Heart left ventricle (tissue), 16 donors: ENCODE measurements around the gene MTHFR. TPM values are rescaled to one million over a fixed set of nuclear protein-coding genes. Genes with fewer than 3 reads are reported as not detected.

Experiments used
- ATAC-seq, 4 donors: fragments of 200-7000 bp; cut with Tn5 transposase; one replicate each; pipeline ENCODE4 v1.9.1; 2020 to 2022; ENCODE audit warnings: moderate library complexity in 4 of 4, mild to moderate bottlenecking in 3 of 4, moderate number of reproducible peaks in 1 of 4
- DNase-seq, 5 donors: peaks; one replicate each; pipeline ENCODE4 v3.0.0-alpha.2; 2020
- H3K27ac ChIP-seq, 12 donors: fragments of 200-600 bp; sonication (generic) in 4 of 12; one replicate each; pipeline versions ENCODE4 v1.5.0 to v1.8.0; 2016 to 2022; ENCODE audit warnings: mild to moderate bottlenecking in 2 of 12
- H3K27me3 ChIP-seq, 9 donors: fragments of 200-600 bp; sonication (generic) in 2 of 9; one replicate each; pipeline versions ENCODE4 v1.5.1 to v1.8.0; 2016 to 2022; ENCODE audit warnings: mild to moderate bottlenecking in 3 of 9
- H3K36me3 ChIP-seq, 9 donors: fragments of 200-600 bp; sonication (generic) in 2 of 9; one replicate each; pipeline versions ENCODE4 v1.5.0 to v1.8.0; 2018 to 2022; ENCODE audit warnings: mild to moderate bottlenecking in 2 of 9
- H3K4me1 ChIP-seq, 12 donors: fragments of 200-600 bp; sonication (generic) in 4 of 12; one replicate each; pipeline versions ENCODE4 v1.5.0 to v1.8.0; 2016 to 2022; ENCODE audit warnings: mild to moderate bottlenecking in 3 of 12
- H3K4me3 ChIP-seq, 12 donors: fragments of 200-600 bp; sonication (generic) in 4 of 12; one replicate each; pipeline versions ENCODE4 v1.5.0 to v1.8.0; 2017 to 2022; ENCODE audit warnings: mild to moderate bottlenecking in 9 of 12, moderate library complexity in 4 of 12
- H3K9me3 ChIP-seq, 12 donors: fragments of 200-600 bp; sonication (generic) in 4 of 12; one replicate each; pipeline versions ENCODE4 v1.5.0 to v1.8.0; 2016 to 2022; ENCODE audit warnings: mild to moderate bottlenecking in 1 of 12
- POLR2A ChIP-seq, 2 donors: fragments of 450-650 bp; IDR thresholded peaks; one replicate each; pipeline ENCODE4 v1.6.1; 2017; ENCODE audit warnings: antibody characterized with exemption in 2 of 2, mild to moderate bottlenecking in 2 of 2, moderate library complexity in 2 of 2
- WGBS, 4 donors: extraction: QIAGEN DNeasy Blood & Tissue Kit in 2 of 4; methylation state at CpG; one replicate each; pipeline versions ENCODE4 v1.1.5 to v1.1.7; 2013 to 2018; 5-methylcytosine and 5-hydroxymethylcytosine counted together
- intact Hi-C, 10 donors: fragments of 100-400 bp; cut with DNase I; formaldehyde crosslinking; loops; one replicate each; pipeline versions ENCODE4 v1.11.1 to v1.14.2; 2022
- polyA plus RNA-seq, 2 donors: library from polyadenylated mRNA; stranded (reverse); fragments of 200-250 nt; gene quantifications; one replicate each; pipeline ENCODE4 v1.2.3, GENCODE V29; 2013
- total RNA-seq, 9 donors: library from RNA; depleted of rRNA in 2 of 9; stranded (reverse); fragments of >200 nt in 2 of 9; fragmentation: NEBNext Ultra II Directional in 3 of 9; extraction: Animal tissue kit (Norgen Biotek cat#: 25700) in 3 of 9; gene quantifications; one replicate each; pipeline versions ENCODE4 v1.1.0 to v1.2.4, GENCODE V29; 2016 to 2023
- TF ChIP-seq, protein P1 (sequence below), 12 donors: fragments of 200-600 bp; sonication (generic) in 4 of 12; IDR thresholded peaks; one replicate each; pipeline versions ENCODE4 v1.5.0 to v1.8.0; 2018 to 2022; ENCODE audit warnings: antibody characterized with exemption in 12 of 12, mild to moderate bottlenecking in 5 of 12
- donor health status: ischemic (EF 13 %, LVEDD 7.1; RV severe dilation, severe dysfunction).
- donor health status: healthy with polysubstance abuse.
- donor health status: DM: no; HTN: yes; CAD: no.
- donor health status: DM: no; HTN: no; CAD: no.
- donor health status: ischemic (EF 25% LVEDD 6.9; RV normal size, moderate dysfunction).
- donor health status: ischemic (EF 25% LVEDD 5.7; RV mildly dilated, moderate dysfunction).
- donor health status: healthy.
- donor health status: DM: yes; HTN: yes; CAD: no.
- donor health status: ischemic (EF 35%, LVEDD 5.7; RV mildly dilated, moderate dysfunction).
- donor health status: nonischemic (EF 11% LVEDD 7.7; RV severe dilation, severe dysfunction).
- donor health status: DM: yes; HTN: yes; CAD: no.
- donor health status: PGD.
- donor health status: ischemic (EF 29% LVEDD 5.4; RV normal size, mild dysfunction).
- donor health status: nonischemic (EF 23%, LVEDD 6.1; RV moderate dilation, normal function).

The MTHFR gene
- total and polyA plus RNA-seq, 11 donors: 21.9 to 61.2 (median 38.1) TPM

DNA sequence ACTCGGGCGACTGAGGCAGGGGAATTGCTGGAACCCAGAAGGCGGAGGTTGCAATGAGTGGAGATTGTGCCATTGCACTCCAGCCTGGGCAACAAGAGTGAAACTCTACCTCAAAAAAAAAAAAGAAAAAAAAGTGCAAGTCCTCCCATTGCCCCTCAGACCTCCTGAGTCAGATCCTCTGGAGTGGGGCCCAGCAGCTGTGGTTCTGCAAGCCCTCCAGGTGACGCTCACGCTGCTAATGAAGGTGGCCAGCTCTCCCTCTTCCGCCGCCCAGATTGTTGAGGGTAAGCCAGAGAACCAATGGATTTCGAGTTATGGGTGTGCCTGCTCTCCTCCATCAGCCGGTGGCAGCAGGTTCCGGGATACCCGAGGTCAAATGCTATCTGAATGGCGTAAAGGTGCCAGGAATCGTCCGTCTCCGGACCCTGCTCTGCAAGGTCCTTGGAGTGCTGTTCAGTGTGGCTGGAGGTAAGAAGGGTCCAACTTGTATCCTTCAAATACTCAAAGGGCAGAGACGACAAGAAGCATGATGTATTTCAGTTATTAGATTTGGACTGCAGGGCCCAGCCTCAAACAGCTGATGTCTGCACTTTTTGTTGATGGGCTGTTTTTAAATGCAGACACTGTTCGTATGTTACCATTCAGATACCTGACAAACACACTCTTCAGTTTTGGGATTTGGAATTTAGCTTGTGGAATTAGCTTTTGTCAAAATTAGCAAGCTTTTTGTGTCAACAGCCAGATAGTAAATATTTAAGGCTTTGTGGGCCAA lies 17.8 kb upstream of the MTHFR start:
- H3K36me3 ChIP-seq: peaks cover 0 to 100% (median 92%) of the 10 kb centered on the region in 9 donors
- DNase-seq (no peak), ATAC-seq (no peak)
- intact Hi-C loops: no loop called here
- H3K27me3 ChIP-seq: no peaks in the 10 kb centered on the region
- 87 to 94% (median 91%) methylated on average over 12 to 17 of the region's 17 CpGs for WGBS, 4 donors
- no peak for TF ChIP-seq POLR2A (IDR thresholded peaks at IDR 0.05)
- TF ChIP-seq, protein P1, sequence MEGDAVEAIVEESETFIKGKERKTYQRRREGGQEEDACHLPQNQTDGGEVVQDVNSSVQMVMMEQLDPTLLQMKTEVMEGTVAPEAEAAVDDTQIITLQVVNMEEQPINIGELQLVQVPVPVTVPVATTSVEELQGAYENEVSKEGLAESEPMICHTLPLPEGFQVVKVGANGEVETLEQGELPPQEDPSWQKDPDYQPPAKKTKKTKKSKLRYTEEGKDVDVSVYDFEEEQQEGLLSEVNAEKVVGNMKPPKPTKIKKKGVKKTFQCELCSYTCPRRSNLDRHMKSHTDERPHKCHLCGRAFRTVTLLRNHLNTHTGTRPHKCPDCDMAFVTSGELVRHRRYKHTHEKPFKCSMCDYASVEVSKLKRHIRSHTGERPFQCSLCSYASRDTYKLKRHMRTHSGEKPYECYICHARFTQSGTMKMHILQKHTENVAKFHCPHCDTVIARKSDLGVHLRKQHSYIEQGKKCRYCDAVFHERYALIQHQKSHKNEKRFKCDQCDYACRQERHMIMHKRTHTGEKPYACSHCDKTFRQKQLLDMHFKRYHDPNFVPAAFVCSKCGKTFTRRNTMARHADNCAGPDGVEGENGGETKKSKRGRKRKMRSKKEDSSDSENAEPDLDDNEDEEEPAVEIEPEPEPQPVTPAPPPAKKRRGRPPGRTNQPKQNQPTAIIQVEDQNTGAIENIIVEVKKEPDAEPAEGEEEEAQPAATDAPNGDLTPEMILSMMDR (IDR thresholded peaks at IDR 0.05): no peak
- no peak overlapping the region for H3K27ac ChIP-seq
- no peaks in the 10 kb centered on the region for H3K4me1 ChIP-seq
- H3K9me3 ChIP-seq: no peaks in the 10 kb centered on the region
- H3K4me3 ChIP-seq: no peak overlapping the region

- Histone ChIP-seq H3K9me3 (no peaks in the 10 kb centered on the region), H3K27me3 (no peaks in the 10 kb centered on the region), H3K27ac (peak overlapping the region in 1 of 12 donors; percentile 0), H3K4me1 (no peaks in the 10 kb centered on the region), H3K4me3 (no peak overlapping the region), H3K36me3 (peaks cover 0 to 100% (median 92%) of the 10 kb centered on the region in 9 donors)
- intact Hi-C loops: no loop called here
- ATAC-seq (no peak), DNase-seq (no peak)
- TF ChIP-seq, protein P1 (IDR thresholded peaks at IDR 0.05): no peak
- no peak for TF ChIP-seq POLR2A (IDR thresholded peaks at IDR 0.05)
- 74 to 84% (median 77%) methylated on average over 3 of the region's 3 CpGs for WGBS, 4 donors
Measured at GRCh38 chr1:11822091-11822490, 16.3 kb upstream of the MTHFR start.

DNA sequence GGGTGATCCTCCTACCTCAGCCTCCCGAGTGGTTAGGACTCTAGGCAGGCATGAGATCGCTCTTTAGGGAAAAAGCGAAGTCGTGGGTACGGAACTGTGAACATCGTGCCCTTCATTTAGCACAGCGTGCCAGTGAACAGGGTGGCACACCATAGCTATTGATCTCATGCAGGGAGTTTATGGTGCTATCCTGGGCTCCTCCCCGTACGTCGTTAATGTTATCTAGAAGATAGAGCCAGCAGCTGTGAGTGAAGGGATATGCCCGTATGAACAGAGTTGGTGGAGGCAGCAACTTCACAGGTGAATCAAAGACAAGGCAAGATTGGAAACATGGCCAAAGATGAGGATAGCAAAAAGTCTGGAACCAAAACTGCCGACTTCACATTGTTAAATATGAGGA lies 11.4 kb upstream of the MTHFR start:
- no peak overlapping the region for H3K27ac ChIP-seq
- no peaks in the 10 kb centered on the region for H3K27me3 ChIP-seq
- peaks cover 3 to 95% (median 74%) of the 10 kb centered on the region in 9 donors for H3K36me3 ChIP-seq
- intact Hi-C loops: no loop called here
- H3K9me3 ChIP-seq: no peaks in the 10 kb centered on the region
- ATAC-seq: no peak
- 80 to 86% (median 86%) methylated on average over 12 of the region's 12 CpGs for WGBS, 4 donors
- no peak for TF ChIP-seq POLR2A (IDR thresholded peaks at IDR 0.05)
- peaks cover 0 to 12% (median 0%) of the 10 kb centered on the region in 12 donors for H3K4me1 ChIP-seq
- no peak overlapping the region for H3K4me3 ChIP-seq
- DNase-seq: no peak

- DNase-seq (no peak), ATAC-seq (no peak)
- WGBS, 4 donors: 84 to 91% (median 88%) methylated on average over 5 of the region's 5 CpGs
- Histone ChIP-seq H3K36me3 (peaks cover 3 to 94% (median 75%) of the 10 kb centered on the region in 9 donors), H3K27ac (no peak overlapping the region), H3K9me3 (no peaks in the 10 kb centered on the region), H3K27me3 (no peaks in the 10 kb centered on the region), H3K4me3 (no peak overlapping the region), H3K4me1 (peaks cover 0 to 33% (median 9%) of the 10 kb centered on the region in 12 donors)
- intact Hi-C loops: no loop called here
- TF ChIP-seq, protein P1 (IDR thresholded peaks at IDR 0.05): no peak
- TF ChIP-seq POLR2A (IDR thresholded peaks at IDR 0.05): no peak
Measured at GRCh38 chr1:11813021-11813420, 7.3 kb upstream of the MTHFR start.
